GM12872 (cell line): ENCODE data around the gene HEBP1.

ENCODE experiments used
- CTCF ChIP-seq: IDR thresholded peaks from 3 replicates; pipeline ENCODE4 v1.5.1; 2011; ENCODE audit warnings: low read depth, mild to moderate bottlenecking, low read length, moderate library complexity; ENCODE audit not compliant: insufficient read depth

HEBP1 gene

GRCh38 chr12:13041224-13041623 is 41.2 kb upstream of the HEBP1 start:
- TF ChIP-seq CTCF, result no peak

GRCh38 chr12:13039328-13039956 is 39.4 kb upstream of the HEBP1 start:
- no peak for TF ChIP-seq CTCF

GRCh38 chr12:13038491-13039161 is 38.6 kb upstream of the HEBP1 start:
- no peak for TF ChIP-seq CTCF

- no peak for TF ChIP-seq CTCF
Observed at GRCh38 chr12:13036881-13037280, 36.8 kb upstream of the HEBP1 start.

- TF ChIP-seq CTCF, result no peak
Observed at GRCh38 chr12:13033476-13033875, 33.4 kb upstream of the HEBP1 start.

- TF ChIP-seq CTCF, result no peak
Observed at GRCh38 chr12:13032164-13032563, 32.1 kb upstream of the HEBP1 start.

- no peak for TF ChIP-seq CTCF
Observed at GRCh38 chr12:13030541-13031291, 30.7 kb upstream of the HEBP1 start.
